GM12801 (cell line): Measurements from ENCODE around the gene MAL.

Experiments
- CTCF ChIP-seq: IDR thresholded peaks from one replicate; pipeline ENCODE4 v1.5.1; 2011; ENCODE audit warnings: control low read depth; ENCODE audit not compliant: insufficient read length; ENCODE audit errors: extremely low read depth

MAL gene

DNA sequence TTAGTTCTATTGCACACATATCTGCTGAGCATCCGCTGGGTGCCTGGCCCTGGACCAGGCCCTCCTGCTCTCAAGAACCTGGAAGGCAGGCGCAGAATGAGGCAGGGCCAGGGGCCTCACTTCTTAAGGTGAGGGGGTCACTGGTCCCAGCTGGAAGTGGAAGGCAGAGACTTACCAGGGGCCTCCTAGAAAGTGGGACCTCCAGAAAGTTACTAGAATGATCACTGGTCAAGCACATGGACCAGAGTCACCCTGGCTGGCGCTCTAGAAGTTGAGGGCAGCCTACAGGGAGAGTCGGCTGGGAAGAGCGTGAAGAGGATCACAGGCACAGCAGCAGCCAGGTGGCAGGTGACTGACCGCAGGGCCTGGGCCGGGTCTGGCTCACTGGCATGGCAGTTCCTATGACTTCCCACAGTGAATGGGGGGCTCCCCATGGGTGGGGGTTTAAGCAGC is 26.1 kb upstream of the MAL start:
- TF ChIP-seq CTCF: no peak

GRCh38 chr2:95001051-95001562 is 24.4 kb upstream of the MAL start:
- no peak for TF ChIP-seq CTCF

- no peak for TF ChIP-seq CTCF
These were observed 23.8 kb upstream of the MAL start for GRCh38 chr2:95001701-95002100.

GRCh38 chr2:95002498-95002897 is 23.0 kb upstream of the MAL start:
- no peak for TF ChIP-seq CTCF

GRCh38 chr2:95004287-95004686 is 21.2 kb upstream of the MAL start:
- TF ChIP-seq CTCF: no peak

DNA sequence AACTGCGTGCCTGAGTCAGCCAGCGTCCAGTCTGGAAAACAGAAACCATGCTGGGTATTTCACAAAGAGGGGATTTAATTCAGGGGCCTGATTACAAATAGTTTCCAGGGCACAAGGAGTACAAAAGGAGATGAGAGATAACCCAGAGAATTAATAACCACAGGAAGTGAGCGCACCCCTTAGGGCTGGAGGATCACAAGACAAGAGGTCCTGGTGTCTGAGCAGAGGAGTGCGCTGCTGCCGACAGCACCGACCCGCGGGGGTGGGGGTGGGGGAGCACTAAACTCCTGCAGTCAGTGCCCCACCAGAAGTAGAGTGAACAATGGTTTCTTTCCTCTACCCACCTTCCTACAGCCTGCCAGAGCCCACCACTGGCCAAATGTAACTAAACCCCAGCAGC is 20.8 kb upstream of the MAL start:
- no peak for TF ChIP-seq CTCF

- TF ChIP-seq CTCF: no peak
These were observed 19.8 kb upstream of the MAL start for GRCh38 chr2:95005726-95006125.

DNA sequence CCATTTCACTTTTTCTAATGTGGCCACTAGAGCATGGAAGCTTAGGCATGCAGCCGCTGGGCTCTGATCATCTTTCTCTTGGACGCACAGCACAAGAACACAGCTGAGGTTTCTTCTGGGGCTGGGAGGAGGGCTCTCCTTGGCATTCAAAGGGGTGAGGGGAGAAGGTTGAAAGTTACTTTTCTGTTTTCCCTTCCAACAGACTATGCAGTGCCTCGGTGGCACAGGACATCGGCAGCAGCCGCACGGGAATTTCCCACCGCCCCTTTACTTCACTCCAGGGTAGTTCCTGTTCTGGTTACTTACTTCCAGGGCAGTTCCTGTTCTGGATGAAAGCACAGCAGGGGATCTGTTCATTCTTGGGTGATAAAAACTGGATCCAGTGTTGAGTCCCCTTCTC is 18.9 kb upstream of the MAL start:
- no peak for TF ChIP-seq CTCF
